K562 (cell line): ENCODE results near the gene MAST4. TPM values are rescaled to one million over a fixed set of nuclear protein-coding genes. Genes with fewer than 3 reads are reported as not detected.

ENCODE experiments used
- ATAC-seq: fragments of 200-7000 bp; cut with Tn5 transposase; 3 replicates; pipeline ENCODE4 v1.9.1; 2020; ENCODE audit warnings: moderate library complexity
- BruUV-seq: library from RNA; stranded (reverse); fragments of 400-500 nt; replicated peaks from 2 replicates; lab custom pipeline; 2021; lab: Mats Ljungman, UMichigan
- CTCF ChIA-PET: fragments of 300-600 bp; formaldehyde crosslinking; extraction: SDS; loops from one replicate; lab custom pipeline; 2021; ENCODE audit warnings: low intra/inter-chr PET ratio; lab: Yijun Ruan, JAX
- POLR2A ChIA-PET: fragments of 300-600, 350-650 bp; sonication (Branson Sonifier 250); formaldehyde crosslinking; extraction: SDS; loops from one replicate; lab custom pipeline; 2021; ENCODE audit warnings: antibody characterized with exemption, inconsistent platforms; lab: Yijun Ruan, JAX
- DNase-seq, 4 experiments: peaks; one replicate each; pipeline versions ENCODE4 v3.0.0 to v3.0.0-alpha.2; 2011 to 2018; ENCODE audit warnings: low spot score in 3 of 4, mixed read lengths in 3 of 4; ENCODE audit errors: extremely low read depth in 1 of 4
- FAIRE-seq: peaks from 2 replicates; lab custom pipeline; 2011; peaks lifted over from hg19 to GRCh38; lab: Jason Lieb, UNC
- H2AFZ ChIP-seq: 2 replicates; pipeline ENCODE4 v1.6.0; 2011; ENCODE audit warnings: low read depth, low read length, control low read depth, inconsistent platforms
- H3K27ac ChIP-seq: fragments of 200-600 bp; 3 replicates; pipeline ENCODE4 v1.8.0; 2011; ENCODE audit warnings: low read depth, mild to moderate bottlenecking, control low read depth, inconsistent platforms, low read length, moderate library complexity, mixed read lengths; ENCODE audit errors: extremely low read depth
- H3K27me3 ChIP-seq, 2 experiments: fragments of 300-600 bp in 1 of 2; 2 replicates in 1 of 2; 3 replicates in 1 of 2; pipeline versions ENCODE4 v1.6.0 to v1.8.0; 2011; ENCODE audit warnings: inconsistent platforms in 2 of 2, low read length in 2 of 2, mild to moderate bottlenecking in 1 of 2, mixed read lengths in 1 of 2, moderate library complexity in 1 of 2; ENCODE audit not compliant: control insufficient read depth in 2 of 2, insufficient read depth in 2 of 2
- H3K36me3 ChIP-seq: fragments of 300-600 bp; 3 replicates; pipeline ENCODE4 v1.8.0; 2011; ENCODE audit warnings: mild to moderate bottlenecking, low read length, inconsistent platforms; ENCODE audit not compliant: control insufficient read depth, insufficient read depth
- H3K4me1 ChIP-seq, 2 experiments: fragments of 200-600 bp in 1 of 2; replicated peaks in 1 of 2; 2 replicates in 1 of 2; 3 replicates in 1 of 2; pipeline versions ENCODE4 v1.5.1 to v1.8.0; 2011; ENCODE audit warnings: inconsistent platforms in 2 of 2, low read length in 2 of 2, mild to moderate bottlenecking in 1 of 2, mixed read lengths in 1 of 2, moderate library complexity in 1 of 2; ENCODE audit not compliant: control insufficient read depth in 2 of 2, insufficient read depth in 2 of 2
- H3K4me2 ChIP-seq: 2 replicates; pipeline ENCODE4 v1.6.1; 2011; ENCODE audit warnings: low read length, control low read depth, inconsistent platforms, mixed read lengths; ENCODE audit not compliant: insufficient read depth
- H3K4me3 ChIP-seq: fragments of 200-600 bp; sonication (generic), shearing (Covaris generic); 2 replicates; pipeline ENCODE4 v1.5.1; 2016; ENCODE audit warnings: control low read depth, inconsistent platforms
- H3K79me2 ChIP-seq: fragments of 200-600 bp; 3 replicates; pipeline ENCODE4 v1.8.0; 2011; ENCODE audit warnings: low read length, inconsistent platforms; ENCODE audit not compliant: control insufficient read depth, insufficient read depth
- H3K9ac ChIP-seq, 2 experiments: 2 replicates each; pipeline versions ENCODE4 v1.6.0 to v1.6.1; 2011; ENCODE audit warnings: low read depth in 2 of 2, low read length in 2 of 2, control low read depth in 1 of 2, inconsistent platforms in 1 of 2, mild to moderate bottlenecking in 1 of 2, mixed read lengths in 1 of 2; ENCODE audit not compliant: insufficient read depth in 1 of 2
- H3K9me1 ChIP-seq: one replicate; pipeline ENCODE4 v1.6.0; 2011; ENCODE audit warnings: inconsistent platforms, mild to moderate bottlenecking, low read length, moderate library complexity; ENCODE audit not compliant: control insufficient read depth, insufficient read depth
- H3K9me3 ChIP-seq: replicated peaks from 2 replicates; pipeline ENCODE4 v1.5.1; 2011; ENCODE audit warnings: low read depth, low read length, inconsistent platforms; ENCODE audit not compliant: control insufficient read depth, insufficient read depth
- H4K20me1 ChIP-seq: replicated peaks from 2 replicates; pipeline ENCODE4 v1.6.1; 2011; ENCODE audit warnings: low read length, inconsistent platforms, mixed read lengths; ENCODE audit not compliant: control insufficient read depth, insufficient read depth
- CBX5 ChIP-seq: IDR thresholded peaks from 2 replicates; pipeline ENCODE4 v1.6.1; 2014; ENCODE audit warnings: low read depth, borderline replicate concordance
- HDGF ChIP-seq: fragments of 450-650 bp; IDR thresholded peaks from 2 replicates; pipeline ENCODE4 v1.6.1; 2016
- KDM2B ChIP-seq: fragments of 250-450 bp; sonication (Bioruptor Pico); IDR thresholded peaks from 2 replicates; pipeline ENCODE4 v1.8.0; 2021; ENCODE audit warnings: mild to moderate bottlenecking, moderate library complexity
- NUFIP1 ChIP-seq: fragments of 450-650 bp; IDR thresholded peaks from 2 replicates; pipeline ENCODE4 v1.6.1; 2018; ENCODE audit not compliant: partially characterized antibody
- SMARCB1 ChIP-seq: IDR thresholded peaks from 2 replicates; pipeline ENCODE4 v1.6.1; 2011; ENCODE audit warnings: improper control_type of control experiment, low read depth; ENCODE audit not compliant: insufficient read length
- SRSF7 ChIP-seq: fragments of 200-400 bp; formaldehyde crosslinking; optimal IDR thresholded peaks from 2 replicates; pipeline ENCODE3; 2017; ENCODE audit warnings: mild to moderate bottlenecking, low read depth, low read length
- TEAD4 ChIP-seq, 2 experiments: sonication (generic) in 1 of 2; formaldehyde crosslinking in 1 of 2; IDR thresholded peaks; 2 replicates each; pipeline versions ENCODE4 v1.6.1 to v1.8.0; 2012 to 2022; ENCODE audit warnings: borderline replicate concordance in 1 of 2, inconsistent platforms in 1 of 2, low read length in 1 of 2, mild to moderate bottlenecking in 1 of 2, missing genetic modification reagents in 1 of 2
- ZKSCAN8 ChIP-seq: fragments of 200-800 bp; sonication (Bioruptor generic); IDR thresholded peaks from 2 replicates; pipeline ENCODE4 v1.6.1; 2016; ENCODE audit warnings: missing genetic modification characterization, missing compliant biosample characterization
- ZNF324 ChIP-seq: fragments of 250-450 bp; sonication (Bioruptor Pico); IDR thresholded peaks from 2 replicates; pipeline ENCODE4 v1.4.0; 2020; ENCODE audit warnings: mild to moderate bottlenecking
- WGBS: fragments of 100-300 bp; shearing (Covaris generic); methylation state at CpG from one replicate; pipeline ENCODE4 v1.1.6; 2016; ENCODE audit warnings: low coverage, mixed read lengths; ENCODE audit not compliant: insufficient coverage; ENCODE audit errors: missing lambda C conversion rate; 5-methylcytosine and 5-hydroxymethylcytosine counted together
- in situ Hi-C: fragments of 300-500 bp; cut with MboI; formaldehyde crosslinking; loops from 4 replicates; pipeline ENCODE4 v1.15.0; 2018; ENCODE audit warnings: inconsistent platforms, mixed read lengths
- intact Hi-C: fragments of 100-400 bp; cut with micrococcal nuclease; formaldehyde crosslinking; loops from 2 replicates; pipeline ENCODE4 v1.14.2; 2022
- polyA plus RNA-seq, 8 experiments: library from polyadenylated mRNA; depleted of rRNA in 4 of 8; stranded (reverse) in 5 of 8; unstranded in 3 of 8; fragments of >200 nt; fragmentation: Nextera tagmentation in 2 of 8; fragmentation: Illumina TruSeq in 1 of 8; extraction: Ambion mirVana in 2 of 8; extraction: Trizol in 1 of 8; gene quantifications; 2 replicates each; pipeline versions ENCODE4 v1.2.1 to v1.2.3, GENCODE V29; 2011 to 2014; ENCODE audit warnings: inconsistent platforms in 1 of 8, missing spikeins in 1 of 8
- total RNA-seq, 7 experiments: library from RNA; depleted of rRNA in 6 of 7; stranded (reverse); fragments of >200 nt in 6 of 7; fragmentation: Illumina TruSeq in 2 of 7; extraction: Trizol in 2 of 7; gene quantifications; 2 replicates each; pipeline versions ENCODE4 v1.2.1 to v1.2.3, GENCODE V29; 2011 to 2021; ENCODE audit warnings: low replicate concordance in 1 of 7
- TF ChIP-seq, protein P1 (sequence below): fragments of 450-650 bp; formaldehyde crosslinking; IDR thresholded peaks from 2 replicates; pipeline ENCODE4 v1.4.0; 2020; ENCODE audit warnings: mild to moderate bottlenecking
- TF ChIP-seq, protein P2 (sequence below): fragments of 450-650 bp; conservative IDR thresholded peaks from 2 replicates; pipeline ENCODE4 v1.6.1; 2016; ENCODE audit warnings: missing genetic modification characterization, low read depth, mild to moderate bottlenecking, missing compliant biosample characterization, moderate library complexity

The MAST4 gene
- total and polyA plus RNA-seq, 9 of the 15 experiments (the other 6 are each of a cell fraction or from before 2014, with no cell fraction given) = 0.88 to 10.1 (median 5.2) TPM

DNA sequence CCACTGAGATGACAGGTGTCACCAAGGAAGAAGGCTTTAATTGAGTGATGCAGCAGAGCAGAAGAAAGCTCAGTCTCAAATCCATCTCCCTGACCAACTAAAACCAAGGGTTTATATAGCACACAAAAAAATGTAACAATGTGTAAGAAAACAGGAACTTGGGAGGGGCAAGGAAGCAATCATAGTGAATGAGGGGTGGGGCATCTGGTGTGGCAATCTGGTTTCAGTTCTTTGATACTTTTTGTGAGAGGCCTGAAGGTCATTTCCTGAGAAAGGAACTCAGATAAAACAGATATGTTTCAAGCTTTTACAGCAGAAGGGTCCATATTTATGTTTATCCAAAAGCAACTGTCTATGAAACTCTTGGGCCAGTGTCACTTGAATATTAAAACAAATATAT lies 580.7 kb downstream of the MAST4 start:
- ChIA-PET CTCF (no interaction called here), POLR2A (no interaction called here)
- Histone ChIP-seq H3K9me3 (no peaks in the 10 kb centered on the region), H3K9me1 (no peaks in the 10 kb centered on the region), H3K27ac (no peak overlapping the region), H3K27me3 (no peaks in the 10 kb centered on the region), H4K20me1 (no peaks in the 10 kb centered on the region), H3K4me1 (no peaks in the 10 kb centered on the region), H2AFZ (no peak overlapping the region), H3K4me3 (no peak overlapping the region), H3K79me2 (no peaks in the 10 kb centered on the region), H3K4me2 (no peak overlapping the region), H3K9ac (no peak overlapping the region), H3K36me3 (no peaks in the 10 kb centered on the region)
- FAIRE-seq = no peak
- intact Hi-C loops = no loop called here
- TF ChIP-seq ZNF324 (CRISPR knock-in tag) (no peak), SMARCB1 (no peak), ZKSCAN8 (CRISPR knock-in tag) (no peak), TEAD4 (IDR thresholded peaks at IDR 0.05; ENCODE audit: low read length) (no peak), TEAD4 (CRISPR knock-in tag; IDR thresholded peaks at IDR 0.05; ENCODE audit: borderline replicate concordance) (no peak)
- TF ChIP-seq, protein P1, sequence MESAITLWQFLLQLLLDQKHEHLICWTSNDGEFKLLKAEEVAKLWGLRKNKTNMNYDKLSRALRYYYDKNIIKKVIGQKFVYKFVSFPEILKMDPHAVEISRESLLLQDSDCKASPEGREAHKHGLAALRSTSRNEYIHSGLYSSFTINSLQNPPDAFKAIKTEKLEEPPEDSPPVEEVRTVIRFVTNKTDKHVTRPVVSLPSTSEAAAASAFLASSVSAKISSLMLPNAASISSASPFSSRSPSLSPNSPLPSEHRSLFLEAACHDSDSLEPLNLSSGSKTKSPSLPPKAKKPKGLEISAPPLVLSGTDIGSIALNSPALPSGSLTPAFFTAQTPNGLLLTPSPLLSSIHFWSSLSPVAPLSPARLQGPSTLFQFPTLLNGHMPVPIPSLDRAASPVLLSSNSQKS (CRISPR knock-in tag) = no peak
- in situ Hi-C loops = no loop called here
- no peak for ATAC-seq
- BruUV-seq = no TSS peak
- DNase-seq = no peak

DNA sequence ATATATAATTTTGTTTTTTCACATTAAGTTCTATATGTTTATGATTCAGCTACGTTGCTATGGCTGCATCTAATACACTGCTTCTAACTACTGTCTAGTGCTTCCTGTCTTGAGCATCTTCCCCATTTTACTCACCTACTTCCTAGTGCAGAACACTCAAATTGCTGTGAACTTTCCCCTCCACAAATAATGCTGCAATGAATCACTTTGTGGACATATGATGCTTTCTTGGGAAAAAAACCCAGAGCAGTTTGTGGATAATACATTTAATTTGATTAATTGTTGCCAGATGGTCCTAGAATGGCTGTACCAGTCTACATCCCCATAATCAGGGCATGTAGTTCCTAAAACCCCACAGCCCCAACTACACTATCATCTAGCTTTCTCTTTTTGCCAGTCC lies 581.9 kb downstream of the MAST4 start:
- intact Hi-C loops = no loop called here
- Histone ChIP-seq H3K36me3 (no peaks in the 10 kb centered on the region), H3K4me3 (no peak overlapping the region), H3K79me2 (no peaks in the 10 kb centered on the region), H4K20me1 (no peaks in the 10 kb centered on the region), H2AFZ (no peak overlapping the region), H3K4me1 (no peaks in the 10 kb centered on the region), H3K27me3 (peaks cover 0 to 7% of the 10 kb centered on the region in 2 experiments; a peak in 2 of 5 replicates), H3K4me2 (no peak overlapping the region), H3K9me1 (no peaks in the 10 kb centered on the region), H3K27ac (no peak overlapping the region), H3K9ac (no peak overlapping the region), H3K9me3 (no peaks in the 10 kb centered on the region)
- POLR2A ChIA-PET = no interaction called here
- FAIRE-seq (no peak), ATAC-seq (no peak), DNase-seq (no peak)
- WGBS = 0% methylated on average over 1 of the region's 1 CpG
- BruUV-seq = no TSS peak
- in situ Hi-C loops = no loop called here
- TF ChIP-seq KDM2B (CRISPR knock-in tag) = no peak
- no peak for TF ChIP-seq CBX5
- no peak for TF ChIP-seq NUFIP1
- TF ChIP-seq, protein P2, sequence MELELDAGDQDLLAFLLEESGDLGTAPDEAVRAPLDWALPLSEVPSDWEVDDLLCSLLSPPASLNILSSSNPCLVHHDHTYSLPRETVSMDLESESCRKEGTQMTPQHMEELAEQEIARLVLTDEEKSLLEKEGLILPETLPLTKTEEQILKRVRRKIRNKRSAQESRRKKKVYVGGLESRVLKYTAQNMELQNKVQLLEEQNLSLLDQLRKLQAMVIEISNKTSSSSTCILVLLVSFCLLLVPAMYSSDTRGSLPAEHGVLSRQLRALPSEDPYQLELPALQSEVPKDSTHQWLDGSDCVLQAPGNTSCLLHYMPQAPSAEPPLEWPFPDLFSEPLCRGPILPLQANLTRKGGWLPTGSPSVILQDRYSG (tag) = no peak
- TF ChIP-seq SRSF7 = no peak
- TF ChIP-seq HDGF = no peak
- TF ChIP-seq, all 486 proteins: peak for 0
- CTCF ChIA-PET = no interaction called here
